Uterus (tissue), 4 donors: Measurements from ENCODE around the gene TSHZ2. TPM values are rescaled to one million over a fixed set of nuclear protein-coding genes. Genes with fewer than 3 reads are reported as not detected.

Source experiments
- DNase-seq, 2 donors: peaks; one replicate each; pipeline ENCODE4 v3.0.0-alpha.2; 2019 to 2020
- H3K27ac ChIP-seq, 2 donors: fragments of 200-600 bp; sonication (generic); 1 replicate in 1 of 2; 2 replicates in 1 of 2; pipeline ENCODE4 v1.5.1; 2016 to 2018
- H3K27me3 ChIP-seq, 2 donors: fragments of 200-600 bp; sonication (generic); one replicate each; pipeline ENCODE4 v1.5.1; 2018 to 2019; ENCODE audit warnings: control low read depth in 1 of 2
- H3K36me3 ChIP-seq, 2 donors: fragments of 200-600 bp; sonication (generic); one replicate each; pipeline ENCODE4 v1.5.1; 2019; ENCODE audit warnings: control low read depth in 1 of 2
- H3K4me1 ChIP-seq, 2 donors: fragments of 200-600 bp; sonication (generic); one replicate each; pipeline ENCODE4 v1.5.1; 2018 to 2019; ENCODE audit warnings: control low read depth in 1 of 2
- H3K4me3 ChIP-seq, 2 donors: fragments of 200-600 bp; sonication (generic); 1 replicate in 1 of 2; 2 replicates in 1 of 2; pipeline ENCODE4 v1.5.1; 2018 to 2019; ENCODE audit warnings: mild to moderate bottlenecking in 1 of 2
- H3K9me3 ChIP-seq, 2 donors: fragments of 200-600 bp; sonication (generic); one replicate each; pipeline ENCODE4 v1.5.1; 2019; ENCODE audit warnings: control low read depth in 1 of 2
- CTCF ChIP-seq, 4 experiments: fragments of 200-600 bp in 2 of 4; fragments of 450-650 bp in 2 of 4; sonication (generic) in 2 of 4; IDR thresholded peaks; one replicate each; pipeline ENCODE4 v1.5.1; 2016 to 2019; ENCODE audit warnings: antibody characterized with exemption in 4 of 4, mild to moderate bottlenecking in 2 of 4, moderate library complexity in 1 of 4
- POLR2A ChIP-seq, 2 donors: fragments of 450-650 bp; IDR thresholded peaks; one replicate each; pipeline ENCODE4 v1.6.1; 2016; ENCODE audit warnings: antibody characterized with exemption in 2 of 2, mild to moderate bottlenecking in 1 of 2, moderate library complexity in 1 of 2
- intact Hi-C: fragments of 100-400 bp; cut with DNase I; formaldehyde crosslinking; loops from one replicate; pipeline ENCODE4 v1.15.1; 2023; ENCODE audit warnings: low total_unique reads
- total RNA-seq, 4 donors: library from RNA; depleted of rRNA in 3 of 4; stranded (reverse); fragments of >200 nt in 3 of 4; gene quantifications; one replicate each; pipeline versions ENCODE4 v1.1.0 to v1.2.4, GENCODE V29; 2014 to 2023
- donor health status: DM: yes; HTN: yes; CAD: no.

The TSHZ2 gene
- total RNA-seq, 4 donors from 2014 or later: 22.0 to 50.1 (median 33.1) TPM

DNA sequence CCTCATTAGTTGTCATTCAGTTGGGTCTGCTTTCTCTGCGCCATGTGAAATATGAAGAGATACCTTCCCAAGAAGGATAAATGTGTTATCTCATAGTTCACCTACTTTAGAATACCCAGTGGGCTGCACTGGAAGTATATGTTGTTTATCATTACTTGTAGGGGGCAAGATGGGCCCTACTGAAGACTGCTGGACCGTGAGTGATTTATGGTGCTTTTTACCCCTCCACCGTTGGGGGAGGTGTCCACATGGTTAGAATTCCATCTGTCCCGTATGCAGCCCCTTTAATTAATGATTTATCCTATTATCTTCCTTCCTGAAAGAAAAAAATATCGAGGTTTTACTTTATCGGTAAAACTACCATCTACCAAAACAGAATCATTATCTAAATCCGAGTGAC is 97.0 kb downstream of the TSHZ2 start:
- no peaks in the 10 kb centered on the region for H3K4me1 ChIP-seq
- H3K36me3 ChIP-seq: no peaks in the 10 kb centered on the region
- TF ChIP-seq CTCF (IDR thresholded peaks at IDR 0.05) (no peak), POLR2A (IDR thresholded peaks at IDR 0.05) (no peak)
- DNase-seq: no peak
- no peak overlapping the region for H3K27ac ChIP-seq
- no peak overlapping the region for H3K4me3 ChIP-seq
- intact Hi-C loops: no loop called here
- no peaks in the 10 kb centered on the region for H3K9me3 ChIP-seq
- no peaks in the 10 kb centered on the region for H3K27me3 ChIP-seq

DNA sequence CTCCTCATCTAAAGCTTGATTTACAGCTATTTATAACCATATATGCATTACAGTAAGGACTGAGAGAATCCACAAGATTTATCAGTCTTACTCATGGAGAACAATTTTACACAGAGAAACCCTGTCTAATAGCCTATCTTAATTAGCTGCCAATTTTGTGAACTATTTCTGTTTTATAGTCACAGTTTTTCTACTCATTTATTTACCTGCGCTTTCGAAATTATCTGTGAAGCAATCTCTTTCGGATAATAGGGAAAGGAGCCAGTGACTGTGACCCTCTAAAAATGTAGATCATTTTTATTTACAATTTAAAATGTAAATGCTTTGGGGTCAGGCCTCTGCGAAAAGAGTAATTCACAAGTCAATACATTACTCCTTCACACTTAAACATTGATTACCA is 98.1 kb downstream of the TSHZ2 start:
- Histone ChIP-seq H3K27me3 (no peaks in the 10 kb centered on the region), H3K9me3 (no peaks in the 10 kb centered on the region), H3K4me3 (no peak overlapping the region), H3K4me1 (no peaks in the 10 kb centered on the region), H3K36me3 (no peaks in the 10 kb centered on the region), H3K27ac (no peak overlapping the region)
- TF ChIP-seq POLR2A (IDR thresholded peaks at IDR 0.05) (no peak), CTCF (IDR thresholded peaks at IDR 0.05) (no peak)
- intact Hi-C loops: no loop called here
- no peak for DNase-seq

GRCh38 chr20:53070706-53071392 is 98.7 kb downstream of the TSHZ2 start:
- Histone ChIP-seq H3K27ac (peak overlapping the region; percentile 14 to 41), H3K4me3 (no peak overlapping the region), H3K4me1 (no peaks in the 10 kb centered on the region), H3K27me3 (no peaks in the 10 kb centered on the region), H3K36me3 (no peaks in the 10 kb centered on the region), H3K9me3 (no peaks in the 10 kb centered on the region)
- TF ChIP-seq POLR2A (IDR thresholded peaks at IDR 0.05): no peak
- no peak for TF ChIP-seq CTCF (IDR thresholded peaks at IDR 0.05)
- intact Hi-C loops: no loop called here
- no peak for DNase-seq

GRCh38 chr20:53071833-53072232 is 99.7 kb downstream of the TSHZ2 start:
- TF ChIP-seq CTCF (IDR thresholded peaks at IDR 0.05) (no peak), POLR2A (IDR thresholded peaks at IDR 0.05) (no peak)
- no peaks in the 10 kb centered on the region for H3K4me1 ChIP-seq
- intact Hi-C loops: no loop called here
- no peaks in the 10 kb centered on the region for H3K9me3 ChIP-seq
- no peak for DNase-seq
- no peaks in the 10 kb centered on the region for H3K27me3 ChIP-seq
- H3K4me3 ChIP-seq: no peak overlapping the region
- no peak overlapping the region for H3K27ac ChIP-seq
- H3K36me3 ChIP-seq: no peaks in the 10 kb centered on the region

GRCh38 chr20:53072923-53073579 is 100.9 kb downstream of the TSHZ2 start:
- H3K9me3 ChIP-seq: no peaks in the 10 kb centered on the region
- DNase-seq: no peak
- no peak overlapping the region for H3K27ac ChIP-seq
- H3K27me3 ChIP-seq: no peaks in the 10 kb centered on the region
- intact Hi-C loops: no loop called here
- H3K4me3 ChIP-seq: no peak overlapping the region
- no peaks in the 10 kb centered on the region for H3K36me3 ChIP-seq
- TF ChIP-seq POLR2A (IDR thresholded peaks at IDR 0.05): no peak
- no peaks in the 10 kb centered on the region for H3K4me1 ChIP-seq
